ENCODE measurements around the gene NTN4.
"Not testable (repeated sequence)": the region's sequence is repeated elsewhere in the genome, so short reads cannot be mapped to it uniquely, and the experiment has no call there.

NTN4 gene

GRCh38 chr12:95634622-95635621 lies 155.6 kb downstream of the NTN4 start:
- no peak for DNase-seq
- TF ChIP-seq GATA1 (IDR thresholded peaks at IDR 0.05; ENCODE audit: low read depth, low read length), result no peak
- TF ChIP-seq POLR2A (IDR thresholded peaks at IDR 0.05; ENCODE audit: low read length), result no peak

GRCh38 chr12:95633732-95634465 lies 156.7 kb downstream of the NTN4 start:
- TF ChIP-seq POLR2A (IDR thresholded peaks at IDR 0.05; ENCODE audit: low read length) (no peak), GATA1 (IDR thresholded peaks at IDR 0.05; ENCODE audit: low read depth, low read length) (no peak)
- DNase-seq, result no peak

DNA sequence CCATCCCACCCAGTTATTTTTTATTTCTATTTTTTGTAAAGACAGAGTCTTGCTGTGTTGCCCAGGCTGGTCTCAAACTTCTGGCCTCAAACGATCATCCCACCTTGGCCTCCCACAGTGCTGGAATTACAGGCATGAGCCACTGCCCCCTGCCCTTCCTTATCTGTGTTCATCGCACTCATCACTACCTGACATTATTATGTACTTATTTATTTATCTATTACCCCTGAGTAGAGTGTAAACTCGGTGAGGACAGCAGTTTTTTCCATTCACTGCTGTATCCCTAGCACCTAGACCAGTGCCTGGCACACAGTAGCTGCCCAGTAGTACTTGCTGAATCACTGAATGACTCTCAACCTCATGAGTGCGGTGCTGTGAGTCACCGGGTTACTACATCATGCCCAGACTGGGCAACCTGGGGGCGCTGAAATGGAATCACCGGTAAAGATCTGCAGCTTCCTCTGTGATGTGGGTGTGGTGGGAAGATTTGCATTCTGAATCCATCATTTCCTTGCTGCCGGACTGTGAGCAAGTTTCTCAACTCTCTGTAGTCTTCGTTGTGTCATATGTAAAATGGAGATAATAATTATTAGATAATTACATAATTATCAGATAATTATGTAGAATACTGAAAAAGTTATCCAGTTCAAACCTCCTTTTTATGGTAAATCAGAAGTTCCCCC lies 157.4 kb downstream of the NTN4 start:
- TF ChIP-seq POLR2A (IDR thresholded peaks at IDR 0.05; ENCODE audit: low read length), result no peak
- TF ChIP-seq GATA1 (IDR thresholded peaks at IDR 0.05; ENCODE audit: low read depth, low read length), result no peak
- peak in 1 of 2 experiments; percentile 35 for DNase-seq

DNA sequence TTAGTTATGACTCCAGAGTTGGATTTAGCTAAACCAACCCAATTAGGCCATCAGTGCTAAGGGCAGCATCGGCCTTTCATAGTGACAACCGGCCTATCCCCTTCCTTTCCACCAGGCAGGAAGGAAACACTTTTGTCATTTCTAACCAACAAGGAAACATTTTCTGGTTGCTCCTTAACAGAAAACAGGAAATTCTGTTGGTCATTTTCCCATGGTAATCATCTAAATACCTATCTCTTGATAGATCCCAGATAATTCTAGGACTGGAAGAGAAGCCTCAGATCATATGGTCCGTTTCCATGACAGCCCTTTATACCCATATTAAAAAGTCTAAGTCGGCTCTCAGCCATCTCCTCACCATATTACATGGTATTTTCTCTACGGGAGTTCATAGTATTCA lies 160.1 kb downstream of the NTN4 start:
- DNase-seq, result no peak
- TF ChIP-seq GATA1 (IDR thresholded peaks at IDR 0.05; ENCODE audit: low read depth, low read length), result no peak
- no peak for TF ChIP-seq POLR2A (IDR thresholded peaks at IDR 0.05; ENCODE audit: low read length)

DNA sequence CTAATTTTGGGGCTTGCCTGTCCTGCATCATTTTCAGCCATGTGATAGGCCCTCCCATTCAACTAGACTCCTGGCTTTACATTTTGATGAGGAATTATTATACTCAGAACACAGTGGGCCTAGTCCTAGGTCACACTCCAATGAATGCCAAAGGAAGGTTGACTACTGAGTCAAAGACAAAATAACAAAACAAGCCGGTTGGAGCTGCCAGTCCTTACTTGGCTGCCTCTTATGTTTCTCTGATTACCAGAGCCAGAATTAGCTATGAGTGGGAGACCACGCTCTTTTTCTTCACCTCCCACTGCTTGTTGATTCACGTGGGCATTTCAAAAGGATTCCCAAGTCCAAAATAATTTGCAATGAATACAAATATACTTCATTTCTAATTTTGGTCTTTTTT lies 161.2 kb downstream of the NTN4 start:
- TF ChIP-seq POLR2A (IDR thresholded peaks at IDR 0.05; ENCODE audit: low read length) (no peak), GATA1 (IDR thresholded peaks at IDR 0.05; ENCODE audit: low read depth, low read length) (no peak)
- DNase-seq, result no peak

DNA sequence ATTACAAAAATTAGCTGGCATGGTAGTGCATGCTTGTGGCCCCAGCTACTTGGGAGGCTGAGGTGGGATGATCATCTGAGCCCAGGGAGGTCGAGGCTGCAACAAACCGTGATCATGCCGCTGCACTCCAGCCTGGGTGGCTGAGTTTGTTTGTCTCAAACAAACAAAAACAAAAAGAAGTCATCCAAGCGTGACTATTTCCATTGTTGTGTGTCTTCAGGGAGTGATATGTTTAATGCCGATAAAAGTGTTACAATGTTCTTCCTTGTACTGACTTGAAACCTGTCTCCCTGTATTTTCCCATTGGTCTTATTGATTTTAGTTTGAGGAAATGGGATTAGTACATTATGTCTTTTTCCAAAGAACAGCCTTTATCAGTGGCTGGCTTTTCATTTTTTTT lies 163.7 kb downstream of the NTN4 start:
- no peak for TF ChIP-seq POLR2A (IDR thresholded peaks at IDR 0.05; ENCODE audit: low read length)
- TF ChIP-seq GATA1 (IDR thresholded peaks at IDR 0.05; ENCODE audit: low read depth, low read length), result no peak
- DNase-seq, result no peak

GRCh38 chr12:95625012-95625411 lies 165.6 kb downstream of the NTN4 start:
- DNase-seq, result no peak

DNA sequence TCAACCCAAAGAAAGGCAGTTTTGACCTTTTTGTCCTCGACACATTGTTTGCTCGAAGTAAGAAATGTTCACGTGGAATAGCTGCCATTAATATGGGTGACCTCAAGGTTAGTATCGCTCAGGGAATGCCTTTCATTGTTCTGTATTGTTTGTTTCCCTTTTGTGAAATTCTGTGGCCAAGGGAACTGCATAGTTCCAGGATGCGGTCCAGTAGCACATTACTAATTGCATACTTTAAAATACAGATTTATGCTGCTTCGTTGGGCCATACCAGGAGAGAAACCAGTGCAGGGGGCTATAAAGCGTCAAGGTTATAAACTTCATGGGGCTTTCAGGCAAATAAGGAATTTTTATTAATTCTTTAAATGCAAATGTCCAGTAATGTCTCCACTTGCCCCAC lies 166.0 kb downstream of the NTN4 start:
- TF ChIP-seq POLR2A (IDR thresholded peaks at IDR 0.05; ENCODE audit: low read length) (no peak), GATA1 (IDR thresholded peaks at IDR 0.05; ENCODE audit: low read depth, low read length) (no peak)
- DNase-seq, result no peak

More at GRCh38 chr12:95625012-95625411, 165.6 kb downstream of the NTN4 start:
- TF ChIP-seq POLR2A (IDR thresholded peaks at IDR 0.05; ENCODE audit: low read length) (no peak), GATA1 (IDR thresholded peaks at IDR 0.05; ENCODE audit: low read depth, low read length) (no peak)

GRCh38 chr12:95623554-95624170 lies 166.9 kb downstream of the NTN4 start:
- no peak for TF ChIP-seq POLR2A (IDR thresholded peaks at IDR 0.05; ENCODE audit: low read length)
- TF ChIP-seq GATA1 (IDR thresholded peaks at IDR 0.05; ENCODE audit: low read depth, low read length), result no peak

DNA sequence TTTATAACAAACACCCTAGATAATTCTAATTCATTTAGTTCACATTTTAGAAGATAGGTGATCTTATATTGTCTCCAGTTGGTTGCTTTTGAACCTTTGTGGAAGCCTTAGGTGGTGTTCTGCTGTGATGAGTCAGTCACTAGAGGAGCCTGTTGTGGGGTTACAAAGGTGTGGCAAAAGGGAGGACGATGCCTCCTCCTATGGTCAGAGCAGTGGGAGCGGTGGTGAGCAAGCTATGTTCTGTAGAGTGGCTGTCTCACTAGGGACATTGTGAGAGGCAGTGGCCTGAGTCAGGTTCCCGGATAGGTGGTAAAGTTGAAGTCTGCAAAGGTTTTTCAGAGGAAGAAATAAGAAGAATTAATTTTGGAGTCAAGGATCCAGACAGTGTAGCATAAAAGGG lies 167.7 kb downstream of the NTN4 start:
- DNase-seq, result no peak
- TF ChIP-seq POLR2A (IDR thresholded peaks at IDR 0.05; ENCODE audit: low read length), result no peak
- TF ChIP-seq GATA1 (IDR thresholded peaks at IDR 0.05; ENCODE audit: low read depth, low read length), result no peak

More at GRCh38 chr12:95623554-95624170, 166.9 kb downstream of the NTN4 start:
- DNase-seq, result peak; percentile 53 to 72

DNA sequence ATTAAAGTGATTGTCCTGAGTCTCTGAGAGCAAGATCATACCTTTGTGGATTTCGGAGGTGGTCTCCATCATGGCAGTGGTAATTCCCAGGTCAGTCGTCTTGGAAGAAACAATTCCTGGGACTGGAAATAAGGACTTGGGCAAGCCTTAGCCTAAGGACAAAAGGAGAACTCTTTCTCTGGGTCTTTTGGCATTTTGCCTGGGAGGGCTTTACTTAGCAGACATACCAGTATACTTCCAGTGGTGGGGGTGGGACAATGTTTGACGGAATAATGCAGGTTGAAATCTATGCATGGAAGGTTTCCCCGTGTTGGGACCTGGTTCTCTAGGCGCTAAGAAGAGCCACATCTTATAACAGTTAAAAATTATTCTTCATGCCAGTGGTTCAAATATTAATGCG lies 168.8 kb downstream of the NTN4 start:
- no peak for TF ChIP-seq GATA1 (IDR thresholded peaks at IDR 0.05; ENCODE audit: low read depth, low read length)
- no peak for TF ChIP-seq POLR2A (IDR thresholded peaks at IDR 0.05; ENCODE audit: low read length)
- no peak for DNase-seq

GRCh38 chr12:95620171-95620570 lies 170.4 kb downstream of the NTN4 start:
- no peak for TF ChIP-seq POLR2A (IDR thresholded peaks at IDR 0.05; ENCODE audit: low read length)
- no peak for TF ChIP-seq GATA1 (IDR thresholded peaks at IDR 0.05; ENCODE audit: low read depth, low read length)

DNA sequence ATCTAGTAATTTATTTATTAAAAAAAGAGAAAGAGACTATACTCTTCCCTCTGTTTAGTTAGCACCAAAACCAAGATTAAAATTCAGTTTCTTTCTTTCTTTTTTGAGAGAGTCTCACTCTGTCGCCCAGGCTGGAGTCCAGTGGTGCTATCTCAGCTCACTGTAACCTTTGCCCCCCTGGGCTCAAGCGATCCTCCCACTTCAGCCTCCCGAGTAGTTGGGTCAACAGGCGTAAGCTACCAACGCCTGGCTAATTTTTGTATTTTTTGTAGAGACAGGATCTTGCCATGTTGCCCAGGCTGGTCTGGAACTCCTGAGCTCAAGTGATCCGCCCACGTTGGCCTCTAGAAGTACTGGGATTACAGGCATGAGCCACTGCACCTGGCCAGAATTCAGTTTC lies 174.1 kb downstream of the NTN4 start:
- DNase-seq, result not testable (repeated sequence)

More at GRCh38 chr12:95620171-95620570, 170.4 kb downstream of the NTN4 start:
- DNase-seq, result no peak

Measured in erythroblast (primary cell).